Ovary (tissue), 9 donors: ENCODE measurements around the gene VASN. TPM values are rescaled to one million over a fixed set of nuclear protein-coding genes. Genes with fewer than 3 reads are reported as not detected.
A peak's percentile ranks its signal among the peaks of the same experiment; 100 is the strongest.

ENCODE experiments used
- DNase-seq, 5 donors: peaks; one replicate each; pipeline ENCODE4 v3.0.0-alpha.2; 2019 to 2020
- H3K27ac ChIP-seq, 2 donors: fragments of 200-600 bp; one replicate each; pipeline versions ENCODE4 v1.5.1 to v1.8.0; 2019 to 2022
- H3K27me3 ChIP-seq: fragments of 200-600 bp; one replicate; pipeline ENCODE4 v1.8.0; 2022
- H3K36me3 ChIP-seq: fragments of 200-600 bp; sonication (generic); one replicate; pipeline ENCODE4 v1.5.1; 2019
- H3K4me1 ChIP-seq: one replicate; pipeline ENCODE4 v1.8.1; 2013; ENCODE audit warnings: mild to moderate bottlenecking, moderate library complexity; ENCODE audit not compliant: insufficient read depth
- H3K4me3 ChIP-seq: fragments of 200-600 bp; sonication (generic); one replicate; pipeline ENCODE4 v1.5.1; 2017
- H3K9me3 ChIP-seq, 2 donors: fragments of 200-600 bp in 1 of 2; sonication (generic) in 1 of 2; one replicate each; pipeline versions ENCODE4 v1.5.1 to v1.8.1; 2013 to 2019; ENCODE audit warnings: mild to moderate bottlenecking in 1 of 2, moderate library complexity in 1 of 2
- EP300 ChIP-seq: sonication (generic); formaldehyde crosslinking; IDR thresholded peaks from one replicate; pipeline ENCODE4 v1.6.1; 2017; ENCODE audit warnings: antibody characterized with exemption
- POLR2A ChIP-seq: fragments of 450-650 bp; IDR thresholded peaks from one replicate; pipeline ENCODE4 v1.6.1; 2017; ENCODE audit warnings: antibody characterized with exemption, mild to moderate bottlenecking, moderate library complexity
- WGBS, 3 donors: extraction: QIAGEN DNeasy Blood & Tissue Kit in 1 of 3; methylation state at CpG; one replicate each; pipeline versions ENCODE4 v1.1.5 to v1.1.7; 2013 to 2017; 5-methylcytosine and 5-hydroxymethylcytosine counted together
- intact Hi-C, 4 donors: fragments of 100-400 bp; cut with DNase I; formaldehyde crosslinking; loops; one replicate each; pipeline versions ENCODE4 v1.11.0 to v1.15.1; 2022 to 2023
- polyA plus RNA-seq, 2 donors: library from polyadenylated mRNA; stranded (reverse); fragments of 200-250 nt in 1 of 2; fragments of 350-450 nt in 1 of 2; fragmentation: Illumina TruSeq in 1 of 2; extraction: RNeasy Lipid Tissue Mini Kit (QIAGEN cat#74804) in 1 of 2; gene quantifications; one replicate each; pipeline ENCODE4 v1.2.3, GENCODE V29; 2013 to 2014
- total RNA-seq, 7 donors: library from RNA; depleted of rRNA in 2 of 7; stranded (reverse); fragments of >200 nt in 2 of 7; fragmentation: NEBNext Ultra II Directional in 3 of 7; extraction: Animal tissue kit (Norgen Biotek cat#: 25700) in 3 of 7; gene quantifications; one replicate each; pipeline versions ENCODE4 v1.1.0 to v1.2.4, GENCODE V29; 2016 to 2023
- TF ChIP-seq, protein P1 (sequence below), 3 donors: fragments of 450-650 bp in 2 of 3; fragments of 200-600 bp in 1 of 3; IDR thresholded peaks; one replicate each; pipeline versions ENCODE4 v1.5.1 to v1.8.0; 2016 to 2022; ENCODE audit warnings: antibody characterized with exemption in 3 of 3, mild to moderate bottlenecking in 1 of 3
- donor health status: DM: no; HTN: no; CAD: no; lungs with moderate emphysema.
- donor health status: DM: no; HTN: no; CAD: no.
- donor health status: Bipolar disorder and iron deficiency.
- donor health status: DM: yes; HTN: yes; CAD: no.
- donor health status: DM: no; HTN: no; CAD: no.
- donor health status: DM: yes; HTN: yes; CAD: no.

Gene VASN
- total and polyA plus RNA-seq, 9 donors = 2.4 to 49.5 (median 43.5) TPM

- DNase-seq = peak; percentile 89 to 96 (median 94)
- H3K4me3 ChIP-seq = no peak overlapping the region
- intact Hi-C loops = no loop called here
- H3K9me3 ChIP-seq = no peaks in the 10 kb centered on the region
- peak overlapping the region; percentile 76 to 87 for H3K27ac ChIP-seq
- H3K4me1 ChIP-seq = peaks cover 36% of the 10 kb centered on the region
- no peaks in the 10 kb centered on the region for H3K36me3 ChIP-seq
- TF ChIP-seq, protein P1, sequence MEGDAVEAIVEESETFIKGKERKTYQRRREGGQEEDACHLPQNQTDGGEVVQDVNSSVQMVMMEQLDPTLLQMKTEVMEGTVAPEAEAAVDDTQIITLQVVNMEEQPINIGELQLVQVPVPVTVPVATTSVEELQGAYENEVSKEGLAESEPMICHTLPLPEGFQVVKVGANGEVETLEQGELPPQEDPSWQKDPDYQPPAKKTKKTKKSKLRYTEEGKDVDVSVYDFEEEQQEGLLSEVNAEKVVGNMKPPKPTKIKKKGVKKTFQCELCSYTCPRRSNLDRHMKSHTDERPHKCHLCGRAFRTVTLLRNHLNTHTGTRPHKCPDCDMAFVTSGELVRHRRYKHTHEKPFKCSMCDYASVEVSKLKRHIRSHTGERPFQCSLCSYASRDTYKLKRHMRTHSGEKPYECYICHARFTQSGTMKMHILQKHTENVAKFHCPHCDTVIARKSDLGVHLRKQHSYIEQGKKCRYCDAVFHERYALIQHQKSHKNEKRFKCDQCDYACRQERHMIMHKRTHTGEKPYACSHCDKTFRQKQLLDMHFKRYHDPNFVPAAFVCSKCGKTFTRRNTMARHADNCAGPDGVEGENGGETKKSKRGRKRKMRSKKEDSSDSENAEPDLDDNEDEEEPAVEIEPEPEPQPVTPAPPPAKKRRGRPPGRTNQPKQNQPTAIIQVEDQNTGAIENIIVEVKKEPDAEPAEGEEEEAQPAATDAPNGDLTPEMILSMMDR (IDR thresholded peaks at IDR 0.05) = no peak
- TF ChIP-seq EP300 (peak; percentile 57), POLR2A (peak; percentile 4)
- H3K27me3 ChIP-seq = no peaks in the 10 kb centered on the region
- 9 to 17% (median 10%) methylated on average over 11 to 14 of the region's 14 CpGs for WGBS, 3 donors
Observed at GRCh38 chr16:4370570-4371356, 885 bp upstream of the VASN start.

DNA sequence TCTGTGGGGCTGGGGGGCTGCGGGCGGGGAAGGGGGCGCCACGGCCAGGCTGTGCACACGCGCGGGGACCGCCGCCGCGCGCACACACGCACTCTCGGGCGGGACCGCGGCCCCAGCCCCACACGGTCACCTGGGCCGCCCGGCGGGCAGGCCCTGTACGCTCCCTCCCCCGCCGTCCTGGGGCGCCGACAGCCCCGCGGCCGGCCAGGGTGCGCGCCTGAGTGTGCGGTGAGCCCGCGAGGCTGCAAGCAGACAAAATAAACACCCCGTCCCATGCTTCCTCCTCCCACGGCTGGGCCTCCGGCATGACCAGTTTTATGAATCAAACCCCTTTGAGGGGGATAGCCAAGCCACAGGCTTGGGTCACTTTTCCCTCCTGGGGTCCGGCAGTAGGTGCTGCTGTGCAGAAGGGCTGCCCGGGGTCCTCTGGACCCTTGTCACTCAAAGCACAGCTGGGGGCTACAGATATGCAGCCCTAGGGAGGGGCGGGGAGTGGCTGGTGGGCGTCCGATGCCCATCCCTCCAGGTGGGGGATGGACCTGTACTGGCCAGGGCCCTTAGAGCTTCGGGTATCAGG is 441 bp downstream of the VASN start:
- TF ChIP-seq, protein P1 (IDR thresholded peaks at IDR 0.05) = peak in 1 of 3 donors; percentile 3
- TF ChIP-seq POLR2A = no peak
- no peak for TF ChIP-seq EP300
- intact Hi-C loops = no loop called here
- H3K4me3 ChIP-seq = peak overlapping the region; percentile 78
- peaks cover 46% of the 10 kb centered on the region for H3K4me1 ChIP-seq
- 0 to 4% (median 1%) methylated on average over 18 to 43 of the region's 43 CpGs for WGBS, 3 donors
- H3K9me3 ChIP-seq = no peaks in the 10 kb centered on the region
- H3K36me3 ChIP-seq = no peaks in the 10 kb centered on the region
- DNase-seq = peak in 2 of 5 donors; percentile 61 to 63
- H3K27ac ChIP-seq = peak overlapping the region; percentile 87
- no peaks in the 10 kb centered on the region for H3K27me3 ChIP-seq

DNA sequence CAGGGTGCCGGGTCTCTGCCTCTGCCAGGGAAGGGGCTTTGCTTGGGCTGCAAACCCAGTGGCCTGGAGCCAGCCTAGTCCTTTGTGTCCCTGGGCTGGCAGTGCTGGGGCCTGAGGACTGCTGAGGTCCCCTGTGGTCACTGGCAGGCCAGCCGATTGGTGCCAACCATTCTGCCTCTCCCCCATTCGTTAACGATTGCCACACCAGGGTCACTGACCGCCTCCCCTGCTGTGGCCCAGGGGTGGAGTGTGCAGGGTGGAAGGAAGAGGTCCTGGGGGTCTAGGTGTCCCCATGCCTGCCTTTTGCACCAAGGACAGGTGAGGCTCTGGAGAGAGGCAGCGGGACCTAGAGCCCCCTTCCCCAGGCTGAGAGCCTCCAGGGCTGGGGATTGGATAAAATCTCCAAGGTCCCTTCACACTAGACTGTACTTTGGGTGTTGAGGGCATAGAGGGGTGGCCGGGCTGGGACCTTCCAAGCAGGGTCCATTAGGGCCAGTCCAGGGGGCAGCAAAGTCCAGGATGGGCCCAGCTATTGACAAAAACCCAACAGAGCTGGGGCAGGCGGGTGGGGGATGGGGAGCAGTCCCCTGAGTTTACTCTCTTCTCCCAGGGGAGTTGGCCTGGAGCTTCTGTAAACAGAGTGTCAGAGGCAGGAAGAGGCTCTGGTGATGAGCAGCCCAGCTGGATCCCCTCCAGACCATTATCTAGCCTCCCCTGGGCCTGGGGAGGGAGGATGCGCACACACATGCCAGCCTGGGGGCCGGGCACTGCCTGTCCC is 1.1 kb downstream of the VASN start:
- Histone ChIP-seq H3K27me3 (no peaks in the 10 kb centered on the region), H3K36me3 (no peaks in the 10 kb centered on the region), H3K9me3 (no peaks in the 10 kb centered on the region), H3K4me3 (peak overlapping the region; percentile 78), H3K27ac (peak overlapping the region; percentile 87), H3K4me1 (peaks cover 48% of the 10 kb centered on the region)
- no peak for TF ChIP-seq EP300
- no peak for TF ChIP-seq POLR2A
- TF ChIP-seq, protein P1 (IDR thresholded peaks at IDR 0.05) = no peak
- peak; percentile 48 to 71 (median 63) for DNase-seq
- intact Hi-C loops = no loop called here
- WGBS, 3 donors = 9 to 19% (median 11%) methylated on average over 10 of the region's 10 CpGs

GRCh38 chr16:4373356-4373908 is 1.8 kb downstream of the VASN start:
- intact Hi-C loops = no loop called here
- peak overlapping the region; percentile 87 for H3K27ac ChIP-seq
- H3K9me3 ChIP-seq = no peaks in the 10 kb centered on the region
- peak; percentile 56 to 72 (median 66) for DNase-seq
- no peaks in the 10 kb centered on the region for H3K36me3 ChIP-seq
- WGBS, 3 donors = 2 to 10% (median 10%) methylated on average over 8 to 9 of the region's 9 CpGs
- no peaks in the 10 kb centered on the region for H3K27me3 ChIP-seq
- peak overlapping the region; percentile 78 for H3K4me3 ChIP-seq
- TF ChIP-seq EP300 (no peak), POLR2A (no peak)
- TF ChIP-seq, protein P1 (IDR thresholded peaks at IDR 0.05) = no peak
- peaks cover 51% of the 10 kb centered on the region for H3K4me1 ChIP-seq
